H9 (cell line): ENCODE measurements around the gene ITPK1. TPM values are rescaled to one million over a fixed set of nuclear protein-coding genes. Genes with fewer than 3 reads are reported as not detected.

Experiments
- DNase-seq: peaks from one replicate; pipeline ENCODE4 v3.0.0-alpha.2; 2017
- H2AFZ ChIP-seq: one replicate; pipeline ENCODE4 v1.6.1; 2013; ENCODE audit warnings: mild to moderate bottlenecking, low read length, control low read depth, moderate library complexity
- H2AK5ac ChIP-seq: 2 replicates; pipeline ENCODE4 v1.6.1; 2013; ENCODE audit warnings: low read length, control low read depth, mixed read lengths; ENCODE audit not compliant: insufficient read length
- H2BK120ac ChIP-seq: one replicate; pipeline ENCODE4 v1.6.1; 2013; ENCODE audit warnings: low read depth, mild to moderate bottlenecking, low read length, control low read depth, inconsistent platforms; ENCODE audit not compliant: poor library complexity, severe bottlenecking
- H2BK12ac ChIP-seq: 2 replicates; pipeline ENCODE4 v1.6.1; 2013; ENCODE audit warnings: low read length, control low read depth, mixed read lengths, low read depth; ENCODE audit not compliant: insufficient read length
- H2BK15ac ChIP-seq: 2 replicates; pipeline ENCODE4 v1.6.1; 2013; ENCODE audit warnings: low read depth, low read length, control low read depth
- H2BK20ac ChIP-seq: one replicate; pipeline ENCODE4 v1.6.1; 2013; ENCODE audit warnings: low read depth, mild to moderate bottlenecking, low read length, control low read depth, inconsistent platforms; ENCODE audit not compliant: poor library complexity, severe bottlenecking
- H2BK5ac ChIP-seq: 2 replicates; pipeline ENCODE4 v1.6.1; 2013; ENCODE audit warnings: low read length, control low read depth, mixed read lengths; ENCODE audit not compliant: insufficient read length
- H3K14ac ChIP-seq: 2 replicates; pipeline ENCODE4 v1.6.1; 2013; ENCODE audit warnings: low read length, control low read depth; ENCODE audit not compliant: insufficient read depth
- H3K18ac ChIP-seq: 2 replicates; pipeline ENCODE4 v1.6.1; 2013; ENCODE audit warnings: low read depth, mild to moderate bottlenecking, mixed read lengths, low read length, control low read depth; ENCODE audit not compliant: insufficient read length
- H3K23ac ChIP-seq: 2 replicates; pipeline ENCODE4 v1.6.1; 2013; ENCODE audit warnings: low read length, control low read depth, mixed read lengths, low read depth; ENCODE audit not compliant: insufficient read length
- H3K23me2 ChIP-seq: 2 replicates; pipeline ENCODE4 v1.6.1; 2013; ENCODE audit warnings: low read depth, mild to moderate bottlenecking, mixed read lengths, low read length, control low read depth; ENCODE audit not compliant: insufficient read length, poor library complexity, severe bottlenecking
- H3K27ac ChIP-seq: 2 replicates; pipeline ENCODE4 v1.5.1; 2013; ENCODE audit warnings: low read length, control low read depth, mixed read lengths, low read depth; ENCODE audit not compliant: insufficient read length
- H3K27me3 ChIP-seq: 2 replicates; pipeline ENCODE4 v1.6.1; 2013; ENCODE audit warnings: low read length, control low read depth, inconsistent platforms; ENCODE audit not compliant: insufficient read depth
- H3K4ac ChIP-seq: 2 replicates; pipeline ENCODE4 v1.6.1; 2013; ENCODE audit warnings: low read depth, mild to moderate bottlenecking, control low read depth, inconsistent platforms, low read length, moderate library complexity
- H3K4me1 ChIP-seq: 2 replicates; pipeline ENCODE4 v1.6.1; 2013; ENCODE audit warnings: low read length, control low read depth, inconsistent platforms; ENCODE audit not compliant: insufficient read depth
- H3K4me2 ChIP-seq: 2 replicates; pipeline ENCODE4 v1.6.1; 2013; ENCODE audit warnings: low read length, control low read depth, mixed read lengths; ENCODE audit not compliant: insufficient read length, insufficient read depth
- H3K56ac ChIP-seq: 2 replicates; pipeline ENCODE4 v1.6.1; 2013; ENCODE audit warnings: low read depth, mild to moderate bottlenecking, mixed read lengths, low read length, control low read depth; ENCODE audit not compliant: insufficient read length
- H3K79me1 ChIP-seq: 2 replicates; pipeline ENCODE4 v1.6.1; 2013; ENCODE audit warnings: low read depth, mild to moderate bottlenecking, moderate library complexity, low read length, control low read depth, inconsistent platforms; ENCODE audit not compliant: insufficient read depth, poor library complexity, severe bottlenecking
- H3K79me2 ChIP-seq: 2 replicates; pipeline ENCODE4 v1.6.1; 2013; ENCODE audit warnings: low read length, control low read depth, inconsistent platforms; ENCODE audit not compliant: insufficient read depth
- H3K9ac ChIP-seq: 2 replicates; pipeline ENCODE4 v1.6.1; 2013; ENCODE audit warnings: low read length, control low read depth, mixed read lengths; ENCODE audit not compliant: insufficient read length; ENCODE audit errors: extremely low read depth
- H3K9me3 ChIP-seq: one replicate; pipeline ENCODE4 v1.6.1; 2013; ENCODE audit warnings: low read depth, low read length, inconsistent platforms; ENCODE audit not compliant: control insufficient read depth
- H3T11ph ChIP-seq: one replicate; pipeline ENCODE4 v1.6.1; 2013; ENCODE audit warnings: mild to moderate bottlenecking, low read length, control low read depth, inconsistent platforms
- H4K20me1 ChIP-seq: one replicate; pipeline ENCODE4 v1.6.1; 2013; ENCODE audit not compliant: control insufficient read depth, insufficient read length, insufficient read depth
- H4K5ac ChIP-seq: 2 replicates; pipeline ENCODE4 v1.6.1; 2013; ENCODE audit warnings: low read depth, mild to moderate bottlenecking, mixed read lengths, low read length, control low read depth; ENCODE audit not compliant: insufficient read length
- H4K8ac ChIP-seq: replicated peaks from 2 replicates; pipeline ENCODE4 v1.6.1; 2013; ENCODE audit warnings: low read length, control low read depth, mixed read lengths, low read depth; ENCODE audit not compliant: insufficient read length
- H4K91ac ChIP-seq: 2 replicates; pipeline ENCODE4 v1.6.1; 2013; ENCODE audit warnings: low read depth, mild to moderate bottlenecking, moderate library complexity, mixed read lengths, low read length, control low read depth; ENCODE audit not compliant: insufficient read length
- H3K27ac Mint-ChIP-seq, 3 experiments: 2 replicates in 2 of 3; 3 replicates in 1 of 3; pipeline ENCODE4 v1.8.0; 2020 to 2021; ENCODE audit warnings: mixed read lengths in 3 of 3, mild to moderate bottlenecking in 1 of 3, moderate library complexity in 1 of 3
- H3K27me3 Mint-ChIP-seq: 2 replicates; pipeline ENCODE4 v1.8.0; 2021; ENCODE audit warnings: low read depth, mild to moderate bottlenecking, moderate library complexity, mixed read lengths
- H3K36me3 Mint-ChIP-seq, 3 experiments: 2 replicates in 2 of 3; 3 replicates in 1 of 3; pipeline ENCODE4 v1.8.0; 2020 to 2021; ENCODE audit warnings: low read depth in 3 of 3, mixed read lengths in 3 of 3; ENCODE audit not compliant: insufficient read depth in 1 of 3
- H3K4me1 Mint-ChIP-seq, 2 experiments: 2 replicates each; pipeline ENCODE4 v1.8.0; 2020; ENCODE audit warnings: mixed read lengths in 2 of 2
- H3K4me3 Mint-ChIP-seq, 2 experiments: 2 replicates in 1 of 2; 3 replicates in 1 of 2; pipeline ENCODE4 v1.8.0; 2020 to 2021; ENCODE audit warnings: mild to moderate bottlenecking in 2 of 2, mixed read lengths in 2 of 2, moderate library complexity in 1 of 2
- H3K9me3 Mint-ChIP-seq, 2 experiments: 2 replicates in 1 of 2; 3 replicates in 1 of 2; pipeline ENCODE4 v1.8.0; 2020; ENCODE audit warnings: mild to moderate bottlenecking in 2 of 2, mixed read lengths in 2 of 2, moderate library complexity in 1 of 2
- CTCF ChIP-seq: fragments of 200-600 bp; sonication (generic); conservative IDR thresholded peaks from 3 replicates; pipeline ENCODE4 v1.8.0; 2021; ENCODE audit warnings: antibody characterized with exemption, mild to moderate bottlenecking
- WGBS: extraction: QIAGEN DNeasy Blood & Tissue Kit; methylation state at CpG from one replicate; pipeline ENCODE4 v1.1.7; 2013; ENCODE audit warnings: missing lambda C conversion rate, low lambda C conversion rate, mixed read lengths; ENCODE audit not compliant: insufficient read length; ENCODE audit errors: extremely low coverage; 5-methylcytosine and 5-hydroxymethylcytosine counted together
- total RNA-seq: library from RNA; stranded (reverse); gene quantifications from 2 replicates; pipeline ENCODE4 v1.2.1, GENCODE V29; 2021

Gene ITPK1
- total RNA-seq, 1 experiment from 2014 or later = 92.7 TPM

GRCh38 chr14:92948647-92949046 lies 167.1 kb downstream of the ITPK1 start:
- H3K4ac ChIP-seq = no peak overlapping the region

More at GRCh38 chr14:92948647-92949046, 167.1 kb downstream of the ITPK1 start:
- Histone ChIP-seq H2BK5ac (no peak overlapping the region), H2BK12ac (no peak overlapping the region), H3K4me1 (no peaks in the 10 kb centered on the region), H3T11ph (no peak overlapping the region), H3K9me3 (no peaks in the 10 kb centered on the region), H3K9ac (no peak overlapping the region), H3K56ac (no peak overlapping the region), H3K27ac (no peak overlapping the region), H2AK5ac (no peak overlapping the region), H3K27me3 (no peaks in the 10 kb centered on the region), H3K18ac (no peak overlapping the region), H3K23ac (no peak overlapping the region), H3K79me2 (no peaks in the 10 kb centered on the region), H2AFZ (no peak overlapping the region), H2BK120ac (no peak overlapping the region), H3K79me1 (no peaks in the 10 kb centered on the region), H4K5ac (no peak overlapping the region), H2BK20ac (no peak overlapping the region), H4K91ac (no peak overlapping the region), H3K14ac (no peak overlapping the region), H2BK15ac (no peak overlapping the region), H4K20me1 (no peaks in the 10 kb centered on the region), H3K23me2 (no peaks in the 10 kb centered on the region), H4K8ac (no peak overlapping the region), H3K4me2 (no peak overlapping the region)
- Mint-ChIP-seq H3K4me3 (no peak overlapping the region), H3K27ac (no peak overlapping the region), H3K36me3 (peaks cover 17 to 42% (median 33%) of the 10 kb centered on the region in 3 experiments), H3K27me3 (peaks cover 3% of the 10 kb centered on the region; the same call in 1 of the 2 replicates), H3K4me1 (no peaks in the 10 kb centered on the region), H3K9me3 (no peaks in the 10 kb centered on the region)
- WGBS = no CpG with 5 or more reads among the region's 22 CpGs
- no peak for TF ChIP-seq CTCF
- DNase-seq = no peak
